ENCODE measurements around the gene PTRHD1. TPM values are rescaled to one million over a fixed set of nuclear protein-coding genes. Genes with fewer than 3 reads are reported as not detected.

PTRHD1 gene
- total RNA-seq (10 to 100 TPM; 15.3 to 15.7 TPM), total RNA-seq (3.2 to 12.9 (median 8.2) reads per million in 172 experiments)
- polyA plus RNA-seq (2013, experiment 1 of 2): 20.9 TPM
- 18.3 TPM for polyA plus RNA-seq (2013, experiment 2 of 2)

GRCh38 chr2:24792874-24793760 lies at the start of gene PTRHD1, which contains the start of gene CENPO:
TSS of gene PTRHD1 (minus strand) at chr2:24793391. CDS start at chr2:24793377, 14 bp downstream.
TSS of gene CENPO (plus strand) at chr2:24793425. CDS start at chr2:24793920, 495 bp downstream.
- ATAC-seq (ENCODE audit: poor library complexity) (peak; percentile 96), DNase-seq (peak; percentile 91 to 97 (median 93))
- Mint-ChIP-seq H3K27me3 (no peaks in the 10 kb centered on the region), H3K4me1 (ENCODE audit: low read depth) (peaks cover 21% of the 10 kb centered on the region), H3K36me3 (ENCODE audit: low read depth) (peaks cover 27% of the 10 kb centered on the region), H3K9me3 (no peaks in the 10 kb centered on the region), H3K4me3 (peak within 1 kb of the TSS; percentile 97), H3K27ac (peak within 1 kb of the TSS; percentile 99)
- peak within 1 kb of the TSS; percentile 88 for H3K4me3 ChIP-seq (ENCODE audit: low read length)
- ChIA-PET POLR2A (interaction anchor here (0.8 to 1.8 kb wide), 14 partner anchors 10 to 866 kb away, joined by 3 to 17 read pairs (median 3); partner anchors contain the start of genes ADCY3, ATAD2B, ITSN2 and NCOA1), CTCF (interaction anchor here (0.6 to 2.0 kb wide), 4 partner anchors 35 to 866 kb away, joined by 3 to 8 read pairs (median 3); partner anchors contain the start of gene ATAD2B)
- peak within 1 kb of the TSS; percentile 95 to 97 for H3K27ac ChIP-seq (ENCODE audit: low read depth in 1 of 2, low read length in 2 of 2)
- TF ChIP-seq CTCF (IDR thresholded peaks at IDR 0.05): peak; percentile 60
- H3K27me3 ChIP-seq (ENCODE audit: control insufficient read depth in 1 of 2, insufficient read depth in 2 of 2, low read length in 2 of 2): no peaks in the 10 kb centered on the region
- H3K36me3 ChIP-seq (ENCODE audit: insufficient read depth, low read length): no peaks in the 10 kb centered on the region
- intact Hi-C loops (cut with DNase I, micrococcal nuclease): loop anchor here (2.0 to 10.0 kb wide), 8 partner anchors 34 to 1082 kb away; partner anchors contain the start of genes ASXL2 (in 1 of the 2), ATAD2B (in 1 of the 2), ITSN2 (in 1 of the 2) and NCOA1 (in 1 of the 2)
- peaks cover 13% of the 10 kb centered on the region for H3K4me1 ChIP-seq (ENCODE audit: insufficient read depth, low read length)
- no peaks in the 10 kb centered on the region for H3K9me3 ChIP-seq (ENCODE audit: control insufficient read depth in 1 of 2, insufficient read depth in 1 of 2, low read length in 2 of 2)

GRCh38 chr2:24842081-24843050 lies 49.2 kb upstream of the PTRHD1 start:
- H3K9me3 ChIP-seq (ENCODE audit: control insufficient read depth in 1 of 2, insufficient read depth in 1 of 2, low read length in 2 of 2): peaks cover 0 to 2% of the 10 kb centered on the region in 2 experiments
- H3K4me3 ChIP-seq (ENCODE audit: low read length): no peak overlapping the region
- Mint-ChIP-seq H3K27ac (no peak overlapping the region), H3K4me1 (ENCODE audit: low read depth) (no peaks in the 10 kb centered on the region), H3K4me3 (no peak overlapping the region), H3K36me3 (ENCODE audit: low read depth) (peaks cover 5% of the 10 kb centered on the region), H3K27me3 (no peaks in the 10 kb centered on the region), H3K9me3 (no peaks in the 10 kb centered on the region)
- CTCF ChIA-PET: no interaction called here
- no peak overlapping the region for H3K27ac ChIP-seq (ENCODE audit: low read depth in 1 of 2, low read length in 2 of 2)
- ATAC-seq (ENCODE audit: poor library complexity) (no peak), DNase-seq (no peak)
- intact Hi-C loops (cut with DNase I, micrococcal nuclease): no loop called here
- no peak for TF ChIP-seq CTCF (IDR thresholded peaks at IDR 0.05)
- no peaks in the 10 kb centered on the region for H3K4me1 ChIP-seq (ENCODE audit: insufficient read depth, low read length)
- POLR2A ChIA-PET: no interaction called here
- peaks cover 18% of the 10 kb centered on the region for H3K36me3 ChIP-seq (ENCODE audit: insufficient read depth, low read length)
- H3K27me3 ChIP-seq (ENCODE audit: control insufficient read depth in 1 of 2, insufficient read depth in 2 of 2, low read length in 2 of 2): no peaks in the 10 kb centered on the region

Data from CD4-positive, alpha-beta T cell (primary cell).